Neural crest cell (in vitro differentiated cells): Measurements from ENCODE around the gene SLFN12L. TPM values are rescaled to one million over a fixed set of nuclear protein-coding genes. Genes with fewer than 3 reads are reported as not detected.
"Not testable (repeated sequence)": the region's sequence is repeated elsewhere in the genome, so short reads cannot be mapped to it uniquely, and the experiment has no call there.

Experiments
- DNase-seq: peaks from one replicate; pipeline ENCODE4 v3.0.0; 2021; ENCODE audit warnings: low read depth, mixed read lengths, low spot score
- H3K27ac Mint-ChIP-seq: one replicate; pipeline ENCODE4 v1.8.0; 2021; ENCODE audit warnings: mild to moderate bottlenecking, mixed read lengths; ENCODE audit not compliant: unreplicated experiment
- H3K27me3 Mint-ChIP-seq: 2 replicates; pipeline ENCODE4 v1.8.0; 2021; ENCODE audit warnings: low read depth, mild to moderate bottlenecking, mixed read lengths
- H3K36me3 Mint-ChIP-seq: 2 replicates; pipeline ENCODE4 v1.8.0; 2021; ENCODE audit warnings: low read depth, mild to moderate bottlenecking, mixed read lengths
- H3K4me1 Mint-ChIP-seq: 2 replicates; pipeline ENCODE4 v1.8.0; 2021; ENCODE audit warnings: mixed read lengths
- H3K4me3 Mint-ChIP-seq: one replicate; pipeline ENCODE4 v1.8.0; 2021; ENCODE audit warnings: mild to moderate bottlenecking, mixed read lengths
- H3K9me3 Mint-ChIP-seq: 2 replicates; pipeline ENCODE4 v1.8.0; 2021; ENCODE audit warnings: mixed read lengths
- total RNA-seq: library from RNA; stranded (reverse); gene quantifications from 2 replicates; pipeline ENCODE4 v1.2.1, GENCODE V29; 2021
- TF ChIP-seq, protein P1 (sequence below): fragments of 200-600 bp; sonication (generic); conservative IDR thresholded peaks from 2 replicates; pipeline ENCODE4 v1.5.0; 2021; ENCODE audit warnings: antibody characterized with exemption, mild to moderate bottlenecking

The SLFN12L gene
- total RNA-seq, 1 donor from 2014 or later: not detected

- H3K4me3 Mint-ChIP-seq: no peak overlapping the region
- no peak overlapping the region for H3K27ac Mint-ChIP-seq
- H3K36me3 Mint-ChIP-seq: no peaks in the 10 kb centered on the region
- no peaks in the 10 kb centered on the region for H3K4me1 Mint-ChIP-seq
- TF ChIP-seq, protein P1, sequence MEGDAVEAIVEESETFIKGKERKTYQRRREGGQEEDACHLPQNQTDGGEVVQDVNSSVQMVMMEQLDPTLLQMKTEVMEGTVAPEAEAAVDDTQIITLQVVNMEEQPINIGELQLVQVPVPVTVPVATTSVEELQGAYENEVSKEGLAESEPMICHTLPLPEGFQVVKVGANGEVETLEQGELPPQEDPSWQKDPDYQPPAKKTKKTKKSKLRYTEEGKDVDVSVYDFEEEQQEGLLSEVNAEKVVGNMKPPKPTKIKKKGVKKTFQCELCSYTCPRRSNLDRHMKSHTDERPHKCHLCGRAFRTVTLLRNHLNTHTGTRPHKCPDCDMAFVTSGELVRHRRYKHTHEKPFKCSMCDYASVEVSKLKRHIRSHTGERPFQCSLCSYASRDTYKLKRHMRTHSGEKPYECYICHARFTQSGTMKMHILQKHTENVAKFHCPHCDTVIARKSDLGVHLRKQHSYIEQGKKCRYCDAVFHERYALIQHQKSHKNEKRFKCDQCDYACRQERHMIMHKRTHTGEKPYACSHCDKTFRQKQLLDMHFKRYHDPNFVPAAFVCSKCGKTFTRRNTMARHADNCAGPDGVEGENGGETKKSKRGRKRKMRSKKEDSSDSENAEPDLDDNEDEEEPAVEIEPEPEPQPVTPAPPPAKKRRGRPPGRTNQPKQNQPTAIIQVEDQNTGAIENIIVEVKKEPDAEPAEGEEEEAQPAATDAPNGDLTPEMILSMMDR: no peak
- H3K9me3 Mint-ChIP-seq: no peaks in the 10 kb centered on the region
- peaks cover 74% of the 10 kb centered on the region for H3K27me3 Mint-ChIP-seq
- DNase-seq: no peak
Measured at GRCh38 chr17:35521150-35521549, 16.3 kb downstream of the SLFN12L start.

GRCh38 chr17:35519906-35520442 is 17.5 kb downstream of the SLFN12L start:
- H3K4me3 Mint-ChIP-seq: no peak overlapping the region
- no peaks in the 10 kb centered on the region for H3K9me3 Mint-ChIP-seq
- no peaks in the 10 kb centered on the region for H3K4me1 Mint-ChIP-seq
- H3K27ac Mint-ChIP-seq: no peak overlapping the region
- DNase-seq: no peak
- H3K27me3 Mint-ChIP-seq: peaks cover 74% of the 10 kb centered on the region
- TF ChIP-seq, protein P1: no peak
- H3K36me3 Mint-ChIP-seq: no peaks in the 10 kb centered on the region

DNA sequence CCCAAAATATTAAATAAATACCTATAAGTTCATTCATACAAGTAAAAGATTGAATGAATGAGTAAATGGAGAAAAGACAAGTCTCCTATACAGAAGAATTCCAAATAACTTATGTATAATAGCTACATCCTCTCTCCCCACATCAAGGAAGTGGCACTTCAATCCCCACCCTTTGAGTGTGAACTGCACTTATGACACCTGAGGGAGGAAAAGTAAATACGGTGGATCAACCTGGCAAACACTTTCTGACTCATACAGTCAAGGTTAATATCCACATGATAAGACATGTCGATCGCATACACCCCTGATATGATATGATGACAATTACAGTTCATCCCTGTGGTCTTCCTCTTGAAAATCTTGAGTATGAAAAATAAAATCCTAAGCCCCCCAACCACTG is 18.0 kb downstream of the SLFN12L start:
- TF ChIP-seq, protein P1: no peak
- Mint-ChIP-seq H3K4me1 (no peaks in the 10 kb centered on the region), H3K36me3 (no peaks in the 10 kb centered on the region), H3K9me3 (no peaks in the 10 kb centered on the region), H3K4me3 (no peak overlapping the region), H3K27ac (no peak overlapping the region), H3K27me3 (peaks cover 76% of the 10 kb centered on the region)
- no peak for DNase-seq

GRCh38 chr17:35518431-35518830 is 19.0 kb downstream of the SLFN12L start:
- H3K4me3 Mint-ChIP-seq, H3K27ac Mint-ChIP-seq, H3K9me3 Mint-ChIP-seq, H3K36me3 Mint-ChIP-seq, H3K4me1 Mint-ChIP-seq, DNase-seq: not testable (repeated sequence)
- peaks cover 77% of the 10 kb centered on the region for H3K27me3 Mint-ChIP-seq

DNA sequence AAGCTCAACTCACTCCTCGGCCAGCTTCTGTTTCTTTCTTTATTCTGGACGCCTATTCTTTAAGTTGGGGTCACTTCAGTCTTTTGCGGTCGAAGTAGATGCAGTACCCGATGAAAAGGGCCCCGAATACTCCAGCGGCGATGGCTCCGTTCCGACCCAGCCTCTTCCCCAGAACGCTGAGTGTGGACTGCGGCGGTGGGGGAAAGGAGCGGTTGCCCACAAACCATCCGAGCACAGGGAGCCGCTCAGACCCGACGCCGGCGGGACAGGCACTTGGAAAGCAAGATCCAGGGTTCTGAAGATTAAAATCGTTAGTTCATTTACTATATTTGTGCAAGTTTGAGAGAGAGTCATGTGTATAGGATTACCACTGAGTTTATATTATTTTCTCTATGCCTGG is 22.5 kb downstream of the SLFN12L start:
- DNase-seq: no peak
- Mint-ChIP-seq H3K4me3 (no peak overlapping the region), H3K36me3 (no peaks in the 10 kb centered on the region), H3K9me3 (no peaks in the 10 kb centered on the region), H3K27me3 (peaks cover 76% of the 10 kb centered on the region), H3K4me1 (no peaks in the 10 kb centered on the region), H3K27ac (peak overlapping the region; percentile 38)
- TF ChIP-seq, protein P1: no peak

- Mint-ChIP-seq H3K9me3 (no peaks in the 10 kb centered on the region), H3K4me3 (no peak overlapping the region), H3K27ac (no peak overlapping the region), H3K4me1 (no peaks in the 10 kb centered on the region), H3K36me3 (no peaks in the 10 kb centered on the region), H3K27me3 (peaks cover 74% of the 10 kb centered on the region)
- TF ChIP-seq, protein P1: no peak
- no peak for DNase-seq
Measured at GRCh38 chr17:35514564-35514963, 22.9 kb downstream of the SLFN12L start.
